Stimulated activated naive CD8-positive, alpha-beta T cell treated with anti-CD3 and anti-CD28 coated beads, Interleukin-15, amount 100 ng/mL, for 72 hours (primary cell): Measurements from ENCODE around the gene MTCL3.

ENCODE experiments used
- ATAC-seq: fragments of 150-1000 bp; cut with Tn5 transposase; 2 replicates; pipeline ENCODE4 v1.10.0; 2021; ENCODE audit warnings: mild to moderate bottlenecking, moderate library complexity
- DNase-seq, 2 donors: peaks; one replicate each; pipeline ENCODE4 v3.0.0; 2021 to 2022
- H3K27ac Mint-ChIP-seq, 2 donors: one replicate each; pipeline ENCODE4 v1.8.0; 2022; ENCODE audit warnings: mild to moderate bottlenecking in 2 of 2, mixed read lengths in 2 of 2, moderate library complexity in 2 of 2
- H3K27me3 Mint-ChIP-seq: one replicate; pipeline ENCODE4 v1.8.0; 2022; ENCODE audit warnings: mixed read lengths
- H3K4me1 Mint-ChIP-seq: one replicate; pipeline ENCODE4 v1.8.0; 2022; ENCODE audit warnings: mild to moderate bottlenecking, mixed read lengths
- H3K4me3 Mint-ChIP-seq, 2 donors: one replicate each; pipeline ENCODE4 v1.8.0; 2022; ENCODE audit warnings: mild to moderate bottlenecking in 2 of 2, mixed read lengths in 2 of 2, moderate library complexity in 1 of 2
- H3K9me3 Mint-ChIP-seq, 2 donors: one replicate each; pipeline ENCODE4 v1.8.0; 2022; ENCODE audit warnings: mixed read lengths in 2 of 2

MTCL3 gene

GRCh38 chr6:127518710-127519468 lies at the start of gene MTCL3:
TSS of gene MTCL3 (minus strand) at chr6:127519335.
- peak within 1 kb of the TSS; percentile 80 to 84 for H3K4me3 Mint-ChIP-seq
- H3K27ac Mint-ChIP-seq, result no peak within 1 kb of the TSS

GRCh38 chr6:127567476-127567875 lies 48.3 kb upstream of the MTCL3 start:
- no peak overlapping the region for H3K27ac Mint-ChIP-seq
- H3K4me3 Mint-ChIP-seq, result no peak overlapping the region
- DNase-seq (no peak), ATAC-seq (no peak)
- H3K4me1 Mint-ChIP-seq, result peaks cover 18% of the 10 kb centered on the region
- H3K9me3 Mint-ChIP-seq, result peaks cover 6% of the 10 kb centered on the region in 2 donors
- peaks cover 11% of the 10 kb centered on the region for H3K27me3 Mint-ChIP-seq

More at GRCh38 chr6:127518710-127519468, at the start of gene MTCL3:
- Mint-ChIP-seq H3K27me3 (peaks cover 62% of the 10 kb centered on the region), H3K4me1 (peaks cover 41% of the 10 kb centered on the region), H3K9me3 (no peaks in the 10 kb centered on the region)
- ATAC-seq (no peak), DNase-seq (peak; percentile 22 to 23)

DNA sequence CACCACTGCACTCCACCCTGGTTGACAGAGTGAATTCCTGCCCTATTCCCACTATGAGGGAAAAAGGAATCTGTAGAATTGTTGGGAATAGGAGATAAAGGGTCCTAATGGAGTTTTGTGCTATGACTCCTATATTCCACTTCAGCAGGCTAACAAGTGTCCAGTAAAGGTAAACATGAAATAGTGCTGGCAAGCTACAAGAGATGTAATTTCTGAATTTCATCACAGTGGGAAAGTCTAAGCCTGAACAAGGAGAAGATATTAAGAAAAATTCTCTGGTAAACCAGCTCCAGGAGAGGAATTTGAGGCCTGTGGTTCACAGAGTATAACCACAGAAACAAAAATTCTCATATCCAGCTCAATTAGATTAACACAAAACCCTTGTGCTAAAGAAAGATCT lies 47.5 kb upstream of the MTCL3 start:
- no peak for ATAC-seq
- H3K27me3 Mint-ChIP-seq, result peaks cover 13% of the 10 kb centered on the region
- no peak for DNase-seq
- no peak overlapping the region for H3K4me3 Mint-ChIP-seq
- H3K9me3 Mint-ChIP-seq, result peaks cover 6 to 7% of the 10 kb centered on the region in 2 donors
- no peak overlapping the region for H3K27ac Mint-ChIP-seq
- H3K4me1 Mint-ChIP-seq, result peaks cover 14% of the 10 kb centered on the region

GRCh38 chr6:127566119-127566518 lies 47.0 kb upstream of the MTCL3 start:
- no peak overlapping the region for H3K4me3 Mint-ChIP-seq
- ATAC-seq, result no peak

DNA sequence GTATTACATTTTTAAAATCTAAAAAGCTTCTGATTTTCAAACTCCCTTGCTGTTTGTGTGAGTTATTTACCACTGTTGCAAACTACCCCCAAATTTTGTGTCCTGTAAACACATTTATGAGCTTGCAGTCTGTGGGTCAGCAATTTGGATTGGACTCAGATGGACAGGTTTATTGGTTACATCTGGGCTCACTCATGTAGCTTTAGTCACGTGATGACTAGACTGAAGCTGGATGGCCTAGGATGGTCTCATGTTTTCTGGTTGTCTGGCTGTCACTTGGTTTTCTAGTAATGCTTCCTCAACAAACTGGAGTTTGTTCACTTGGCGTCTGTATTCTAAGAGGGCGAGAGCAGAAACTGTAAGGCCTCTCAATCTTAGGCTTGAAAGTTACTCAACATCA lies 45.6 kb upstream of the MTCL3 start:
- Mint-ChIP-seq H3K4me1 (no peaks in the 10 kb centered on the region), H3K27ac (no peak overlapping the region), H3K27me3 (peaks cover 23% of the 10 kb centered on the region), H3K4me3 (no peak overlapping the region), H3K9me3 (peaks cover 6 to 7% of the 10 kb centered on the region in 2 donors)
- ATAC-seq, result no peak
- DNase-seq, result no peak

More at GRCh38 chr6:127566119-127566518, 47.0 kb upstream of the MTCL3 start:
- H3K9me3 Mint-ChIP-seq, result peaks cover 6 to 7% of the 10 kb centered on the region in 2 donors
- DNase-seq, result no peak
- H3K4me1 Mint-ChIP-seq, result peaks cover 9% of the 10 kb centered on the region
- no peak overlapping the region for H3K27ac Mint-ChIP-seq
- H3K27me3 Mint-ChIP-seq, result peaks cover 19% of the 10 kb centered on the region

DNA sequence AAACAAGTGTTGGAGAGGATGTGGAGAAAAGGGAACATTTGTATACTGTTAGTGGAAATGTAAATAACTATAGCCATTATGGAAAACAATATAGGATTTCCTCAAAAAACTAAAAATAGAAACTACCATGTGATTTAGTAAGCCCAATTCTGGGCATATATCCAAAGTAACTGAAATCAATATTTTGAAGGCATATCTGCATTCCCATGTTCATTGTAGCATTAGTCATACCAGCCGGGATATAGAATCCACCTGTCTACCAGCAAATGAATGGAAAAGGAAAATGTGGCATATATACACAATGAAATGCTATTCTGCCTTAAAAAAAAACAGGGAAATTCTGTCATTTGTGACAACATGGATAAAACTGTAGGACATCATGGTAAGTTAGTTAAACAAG lies 42.5 kb upstream of the MTCL3 start:
- peaks cover 36% of the 10 kb centered on the region for H3K27me3 Mint-ChIP-seq
- no peak for ATAC-seq
- H3K27ac Mint-ChIP-seq, result no peak overlapping the region
- no peak for DNase-seq
- no peak overlapping the region for H3K4me3 Mint-ChIP-seq
- H3K9me3 Mint-ChIP-seq, result peaks cover 6 to 7% of the 10 kb centered on the region in 2 donors
- H3K4me1 Mint-ChIP-seq, result no peaks in the 10 kb centered on the region

GRCh38 chr6:127554435-127555006 lies 35.4 kb upstream of the MTCL3 start:
- H3K27me3 Mint-ChIP-seq, result peaks cover 42% of the 10 kb centered on the region

DNA sequence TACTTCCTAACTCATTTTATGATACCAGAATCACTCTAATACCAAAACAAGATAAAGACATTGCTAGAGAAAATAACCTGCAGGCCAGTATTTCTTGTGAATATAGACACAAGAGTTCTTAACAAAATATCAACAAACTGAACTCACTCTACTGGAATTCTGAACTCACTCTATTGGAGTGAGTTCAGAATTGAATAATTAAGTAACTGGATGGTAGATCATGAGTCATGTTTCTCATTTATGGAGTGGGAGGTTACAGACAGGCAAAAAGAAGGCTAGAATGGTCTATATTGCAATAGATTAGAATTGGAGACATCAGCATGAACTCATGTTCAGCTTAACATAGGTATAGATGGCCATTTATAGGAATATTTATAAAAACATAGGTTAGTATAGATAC lies 31.3 kb upstream of the MTCL3 start:
- H3K4me1 Mint-ChIP-seq, result no peaks in the 10 kb centered on the region
- H3K9me3 Mint-ChIP-seq, result no peaks in the 10 kb centered on the region
- ATAC-seq, result no peak
- DNase-seq, result no peak
- H3K27me3 Mint-ChIP-seq, result peaks cover 30% of the 10 kb centered on the region
- no peak overlapping the region for H3K4me3 Mint-ChIP-seq
- no peak overlapping the region for H3K27ac Mint-ChIP-seq

More at GRCh38 chr6:127554435-127555006, 35.4 kb upstream of the MTCL3 start:
- DNase-seq (peak in 1 of 2 donors; percentile 26), ATAC-seq (peak; percentile 55)
- Mint-ChIP-seq H3K4me1 (no peaks in the 10 kb centered on the region), H3K27ac (no peak overlapping the region), H3K9me3 (no peaks in the 10 kb centered on the region), H3K4me3 (no peak overlapping the region)

DNA sequence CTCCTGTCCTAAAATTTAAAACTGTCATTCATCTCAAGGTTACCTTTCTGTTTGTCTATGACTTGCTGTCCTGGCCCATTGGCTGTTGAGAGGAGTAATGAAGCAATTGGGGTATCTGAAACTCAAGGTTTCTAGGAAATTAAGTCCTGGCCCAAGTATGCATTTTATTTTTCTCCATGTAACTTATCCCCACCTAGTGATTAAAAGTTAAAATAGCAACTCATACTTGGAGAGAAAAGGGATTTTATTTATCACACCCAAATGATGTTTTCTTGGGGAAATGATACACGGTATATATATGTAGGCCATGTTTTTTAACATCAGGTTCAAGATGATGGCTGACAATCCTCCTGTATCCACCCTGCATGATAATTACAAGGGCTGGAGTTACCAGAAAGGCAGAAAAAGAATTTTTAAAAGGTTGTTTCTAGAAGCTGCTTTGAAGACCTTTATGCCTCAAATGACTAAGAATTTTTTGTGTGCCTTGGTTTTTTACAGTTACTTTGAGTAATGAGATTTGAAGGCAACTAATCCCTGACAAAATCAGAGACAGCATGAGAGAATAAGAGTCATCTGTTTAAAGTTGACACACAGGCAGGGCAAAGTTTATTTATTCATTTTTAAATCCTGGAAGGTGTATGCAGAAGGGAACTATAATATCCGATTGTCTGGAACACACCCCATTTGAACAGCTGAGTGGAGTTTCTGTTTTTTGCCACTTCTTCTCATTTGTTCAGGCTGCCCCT lies 28.9 kb upstream of the MTCL3 start:
- Mint-ChIP-seq H3K4me1 (no peaks in the 10 kb centered on the region), H3K27ac (no peak overlapping the region), H3K4me3 (no peak overlapping the region), H3K27me3 (peaks cover 30% of the 10 kb centered on the region), H3K9me3 (no peaks in the 10 kb centered on the region)
- ATAC-seq (no peak), DNase-seq (no peak)

DNA sequence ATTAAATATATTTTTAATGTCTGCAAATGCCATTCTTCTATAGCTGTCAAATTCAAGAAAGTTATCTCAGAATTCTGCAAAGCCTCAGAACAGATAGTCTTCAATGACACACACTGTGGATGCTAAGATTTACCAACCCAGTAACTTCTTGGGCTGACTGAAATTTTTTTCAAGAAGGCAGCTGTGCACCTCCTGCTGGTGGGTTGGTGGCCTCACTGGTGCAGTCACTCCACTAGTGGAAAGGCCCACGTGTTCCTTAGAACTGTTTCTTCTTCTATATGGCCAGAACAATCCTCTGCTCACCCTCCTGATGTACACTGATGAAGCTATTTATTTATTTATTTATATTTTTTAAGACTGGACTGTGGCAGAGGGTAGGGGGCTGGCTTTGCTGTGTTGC lies 28.1 kb upstream of the MTCL3 start:
- H3K9me3 Mint-ChIP-seq, result no peaks in the 10 kb centered on the region
- peaks cover 3% of the 10 kb centered on the region for H3K4me1 Mint-ChIP-seq
- H3K27me3 Mint-ChIP-seq, result peaks cover 27% of the 10 kb centered on the region
- no peak overlapping the region for H3K27ac Mint-ChIP-seq
- DNase-seq, result no peak
- H3K4me3 Mint-ChIP-seq, result no peak overlapping the region
- ATAC-seq, result peak; percentile 57

DNA sequence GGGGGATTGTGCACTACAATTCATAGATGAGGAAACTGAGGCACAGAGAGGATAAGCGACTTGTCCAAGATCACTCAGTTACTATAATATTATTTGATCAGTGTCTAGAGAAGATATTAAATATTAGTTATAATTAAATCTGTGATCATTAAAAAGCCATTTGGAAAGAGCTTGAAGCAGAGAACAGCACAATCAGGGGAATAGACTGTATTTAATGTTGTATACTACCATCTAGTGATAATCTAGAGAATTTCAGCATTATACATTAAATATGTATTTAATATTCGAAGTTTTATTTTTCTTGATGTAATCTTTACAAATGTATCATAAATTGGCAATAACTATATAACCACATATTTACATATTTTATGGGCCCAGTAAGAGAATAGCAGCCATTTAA lies 20.1 kb upstream of the MTCL3 start:
- H3K27me3 Mint-ChIP-seq, result peaks cover 17% of the 10 kb centered on the region
- no peak for DNase-seq
- H3K4me1 Mint-ChIP-seq, result peaks cover 13% of the 10 kb centered on the region
- H3K4me3 Mint-ChIP-seq, result no peak overlapping the region
- H3K27ac Mint-ChIP-seq, result no peak overlapping the region
- H3K9me3 Mint-ChIP-seq, result no peaks in the 10 kb centered on the region
- ATAC-seq, result peak; percentile 59

DNA sequence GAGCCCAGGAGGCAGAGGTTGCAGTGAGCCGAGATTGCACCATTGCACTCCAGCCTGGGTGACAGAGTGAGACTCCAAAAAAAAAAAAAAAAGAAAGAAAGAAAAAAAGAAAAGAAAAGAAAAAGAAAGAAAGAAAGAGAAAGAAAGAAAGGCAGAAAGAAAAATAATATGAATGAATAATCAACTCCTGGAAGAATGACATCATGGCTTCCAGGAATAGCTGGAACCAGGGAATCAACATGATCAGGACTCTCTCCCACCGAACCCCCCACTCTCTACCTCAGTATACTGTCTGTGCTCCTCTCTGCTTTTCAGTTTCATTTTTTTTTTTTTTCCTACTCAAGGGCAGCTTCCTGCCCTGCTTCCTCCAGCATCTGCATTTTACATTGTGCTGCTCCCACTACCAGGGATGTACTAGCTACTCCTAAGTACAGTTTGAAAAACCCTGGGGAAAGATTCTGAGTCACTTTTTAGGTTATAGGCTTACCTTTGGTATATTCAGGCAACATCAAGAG lies 19.7 kb upstream of the MTCL3 start:
- Mint-ChIP-seq H3K4me3 (no peak overlapping the region), H3K9me3 (no peaks in the 10 kb centered on the region), H3K27me3 (peaks cover 17% of the 10 kb centered on the region), H3K27ac (no peak overlapping the region), H3K4me1 (peaks cover 13% of the 10 kb centered on the region)
- DNase-seq, result no peak
- ATAC-seq, result no peak

DNA sequence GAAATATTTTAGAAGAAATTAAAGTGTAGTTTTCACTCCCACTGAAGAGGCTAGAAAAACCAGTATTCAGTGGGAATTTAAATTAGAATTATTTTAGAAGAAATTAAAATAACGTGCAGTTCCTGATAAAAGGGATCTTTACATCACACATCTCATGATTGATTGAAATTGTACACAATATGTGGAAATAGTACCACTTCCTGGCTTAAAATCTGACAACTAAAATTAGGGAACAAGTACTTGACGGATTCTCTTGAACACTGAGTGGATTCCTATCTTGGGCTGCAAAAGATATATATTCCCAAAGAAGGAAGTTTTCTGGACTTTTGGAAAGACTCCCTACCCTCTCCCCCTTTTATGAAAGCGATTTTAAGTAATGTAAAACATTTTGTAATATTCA lies 14.6 kb upstream of the MTCL3 start:
- Mint-ChIP-seq H3K9me3 (no peaks in the 10 kb centered on the region), H3K4me3 (no peak overlapping the region), H3K27me3 (peaks cover 26% of the 10 kb centered on the region), H3K4me1 (peaks cover 2% of the 10 kb centered on the region), H3K27ac (no peak overlapping the region)
- ATAC-seq (no peak), DNase-seq (no peak)

DNA sequence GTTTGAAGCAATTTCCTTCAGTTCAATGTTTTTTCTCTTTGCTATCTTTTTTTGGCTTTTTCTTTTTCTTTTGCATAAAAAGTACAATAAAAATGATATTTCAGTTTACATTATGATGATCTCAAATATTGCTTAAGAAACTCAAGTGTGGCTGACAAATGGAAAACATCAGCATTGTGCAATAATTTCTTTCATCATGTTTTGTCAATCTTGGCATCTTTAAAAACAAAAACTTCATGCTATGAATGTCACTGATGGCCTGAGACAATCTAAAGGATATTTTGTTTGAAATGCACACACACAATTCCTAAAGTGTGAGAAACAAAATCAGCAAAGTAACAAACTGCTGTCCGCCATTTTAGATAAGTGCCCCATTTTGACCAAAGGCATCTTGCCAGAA lies 13.9 kb upstream of the MTCL3 start:
- H3K27ac Mint-ChIP-seq, result no peak overlapping the region
- no peak for ATAC-seq
- H3K9me3 Mint-ChIP-seq, result no peaks in the 10 kb centered on the region
- peaks cover 26% of the 10 kb centered on the region for H3K27me3 Mint-ChIP-seq
- no peak overlapping the region for H3K4me3 Mint-ChIP-seq
- no peaks in the 10 kb centered on the region for H3K4me1 Mint-ChIP-seq
- no peak for DNase-seq

DNA sequence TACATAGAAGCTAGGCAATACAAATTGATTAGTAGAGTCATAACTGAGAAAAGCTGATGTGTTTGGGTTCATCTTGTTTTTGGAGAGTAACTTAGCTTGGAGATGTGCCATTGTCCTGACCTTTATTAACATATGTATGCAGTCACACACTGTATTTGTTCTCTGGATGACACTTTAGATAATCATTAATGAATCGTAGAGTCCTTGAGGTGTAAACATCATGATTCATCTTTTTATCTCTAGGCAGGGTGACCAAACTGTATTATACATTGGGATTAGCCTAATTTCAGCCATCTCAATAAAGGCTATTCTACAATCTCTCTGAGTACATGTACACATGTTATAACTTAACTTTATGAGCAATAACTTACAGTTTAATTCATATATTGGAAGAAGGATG lies 3.6 kb upstream of the MTCL3 start:
- ATAC-seq (no peak), DNase-seq (no peak)
- H3K4me1 Mint-ChIP-seq, result peaks cover 19% of the 10 kb centered on the region
- peaks cover 64% of the 10 kb centered on the region for H3K27me3 Mint-ChIP-seq
- H3K4me3 Mint-ChIP-seq, result no peak overlapping the region
- H3K27ac Mint-ChIP-seq, result no peak overlapping the region
- no peaks in the 10 kb centered on the region for H3K9me3 Mint-ChIP-seq

DNA sequence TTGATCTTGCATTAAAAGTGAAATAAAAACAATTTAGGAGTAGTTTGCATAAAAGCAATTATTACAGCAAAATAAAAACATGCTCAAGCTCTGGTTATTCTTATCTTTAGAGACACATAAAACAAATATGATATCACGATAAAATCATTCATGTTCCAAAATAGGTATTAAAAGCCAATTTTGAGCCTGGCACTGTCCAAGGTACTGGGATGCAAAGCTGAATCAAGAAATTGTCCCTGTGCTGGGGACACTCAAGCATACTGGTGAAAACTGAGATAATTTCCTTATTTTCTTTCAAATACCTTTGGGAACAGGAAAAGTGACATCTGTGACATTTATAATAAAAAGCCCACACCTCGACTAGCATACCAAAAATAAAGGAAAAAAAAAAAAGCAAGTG lies 931 bp upstream of the MTCL3 start:
- no peak for ATAC-seq

More for the DNA sequence above, 931 bp upstream of the MTCL3 start:
- Mint-ChIP-seq H3K4me3 (no peak overlapping the region), H3K9me3 (no peaks in the 10 kb centered on the region), H3K27ac (no peak overlapping the region), H3K27me3 (peaks cover 56% of the 10 kb centered on the region), H3K4me1 (peaks cover 31% of the 10 kb centered on the region)
- DNase-seq, result no peak
